IMR-90 (cell line): ENCODE data around the gene CD84. TPM values are rescaled to one million over a fixed set of nuclear protein-coding genes. Genes with fewer than 3 reads are reported as not detected.

Source experiments
- ATAC-seq: fragments of 200-7000 bp; cut with Tn5 transposase; 2 replicates; pipeline ENCODE4 v1.9.1; 2020; ENCODE audit warnings: low read depth, mild to moderate bottlenecking, moderate library complexity
- BruUV-seq: library from RNA; stranded (reverse); fragments of 400-500 nt; replicated peaks from 2 replicates; lab custom pipeline; 2021; lab: Mats Ljungman, UMichigan
- CTCF ChIA-PET: fragments of 300-600 bp; formaldehyde crosslinking; extraction: SDS; loops from one replicate; lab custom pipeline; 2021; ENCODE audit warnings: antibody characterized with exemption; lab: Yijun Ruan, JAX
- POLR2A ChIA-PET: fragments of 300-600 bp; sonication (Branson Sonifier 250); formaldehyde crosslinking; loops from one replicate; lab custom pipeline; 2022; ENCODE audit warnings: antibody characterized with exemption; ENCODE audit not compliant: unreplicated experiment; lab: Charles Lee
- DNase-seq: peaks from one replicate; pipeline ENCODE4 v3.0.0; 2013
- H2AFZ ChIP-seq: replicated peaks from 2 replicates; pipeline ENCODE3; 2013; ENCODE audit warnings: low read length, mild to moderate bottlenecking; ENCODE audit not compliant: poor library complexity
- H2AK5ac ChIP-seq: 2 replicates; pipeline ENCODE4 v1.6.1; 2013; ENCODE audit warnings: low read depth, low read length, inconsistent platforms
- H2AK9ac ChIP-seq: replicated peaks from 2 replicates; pipeline ENCODE3; 2013; ENCODE audit warnings: mild to moderate bottlenecking, low read depth, low read length, moderate library complexity; ENCODE audit not compliant: poor library complexity
- H2BK120ac ChIP-seq: 2 replicates; pipeline ENCODE4 v1.6.1; 2013; ENCODE audit warnings: low read depth, low read length, inconsistent platforms
- H2BK15ac ChIP-seq: 3 replicates; pipeline ENCODE4 v1.6.1; 2013; ENCODE audit warnings: low read depth, low read length, inconsistent platforms
- H2BK20ac ChIP-seq: 2 replicates; pipeline ENCODE4 v1.6.1; 2013; ENCODE audit warnings: low read depth, mild to moderate bottlenecking, inconsistent platforms, low read length, moderate library complexity
- H2BK5ac ChIP-seq: 2 replicates; pipeline ENCODE4 v1.6.1; 2013; ENCODE audit warnings: mild to moderate bottlenecking, low read depth, low read length, inconsistent platforms; ENCODE audit not compliant: poor library complexity, severe bottlenecking
- H3K14ac ChIP-seq: replicated peaks from 2 replicates; pipeline ENCODE4 v1.6.1; 2013; ENCODE audit warnings: low read depth, low read length, inconsistent platforms
- H3K18ac ChIP-seq: 2 replicates; pipeline ENCODE4 v1.6.1; 2013; ENCODE audit warnings: low read depth, low read length, control low read depth
- H3K23ac ChIP-seq: 2 replicates; pipeline ENCODE4 v1.6.1; 2013; ENCODE audit warnings: low read depth, low read length, inconsistent platforms
- H3K27ac ChIP-seq: 2 replicates; pipeline ENCODE4 v1.5.1; 2013; ENCODE audit warnings: mild to moderate bottlenecking, control low read depth, low read length; ENCODE audit not compliant: insufficient read depth
- H3K27me3 ChIP-seq: 2 replicates; pipeline ENCODE4 v1.6.1; 2013; ENCODE audit warnings: low read length; ENCODE audit not compliant: control insufficient read depth, insufficient read depth
- H3K36me3 ChIP-seq: 2 replicates; pipeline ENCODE4 v1.6.1; 2013; ENCODE audit warnings: low read length, mixed read lengths; ENCODE audit not compliant: control insufficient read depth, insufficient read depth
- H3K4ac ChIP-seq: 2 replicates; pipeline ENCODE4 v1.6.1; 2013; ENCODE audit warnings: low read depth, low read length, inconsistent platforms
- H3K4me1 ChIP-seq: 2 replicates; pipeline ENCODE4 v1.6.1; 2013; ENCODE audit warnings: low read length, mixed read lengths; ENCODE audit not compliant: control insufficient read depth, insufficient read depth
- H3K4me2 ChIP-seq: 2 replicates; pipeline ENCODE4 v1.6.1; 2013; ENCODE audit warnings: low read depth, mild to moderate bottlenecking, control low read depth, low read length, moderate library complexity
- H3K4me3 ChIP-seq: 2 replicates; pipeline ENCODE4 v1.5.1; 2013; ENCODE audit warnings: low read depth, mild to moderate bottlenecking, control low read depth, low read length, moderate library complexity; ENCODE audit not compliant: insufficient read depth
- H3K56ac ChIP-seq: 2 replicates; pipeline ENCODE4 v1.6.1; 2013; ENCODE audit warnings: low read length, inconsistent platforms; ENCODE audit not compliant: insufficient read depth; ENCODE audit errors: extremely low read depth
- H3K79me1 ChIP-seq, 2 experiments: 2 replicates each; pipeline ENCODE4 v1.6.1; 2013; ENCODE audit warnings: low read length in 2 of 2, inconsistent platforms in 1 of 2, low read depth in 1 of 2
- H3K9ac ChIP-seq: 2 replicates; pipeline ENCODE4 v1.6.1; 2013; ENCODE audit warnings: low read depth, low read length, control low read depth
- H3K9me1 ChIP-seq: 2 replicates; pipeline ENCODE4 v1.6.1; 2013; ENCODE audit warnings: low read length, inconsistent platforms; ENCODE audit not compliant: insufficient read depth
- H3K9me3 ChIP-seq: 2 replicates; pipeline ENCODE4 v1.6.1; 2013; ENCODE audit warnings: low read length; ENCODE audit not compliant: control insufficient read depth, insufficient read depth
- H4K20me1 ChIP-seq: 2 replicates; pipeline ENCODE4 v1.6.1; 2013; ENCODE audit warnings: low read length, inconsistent platforms; ENCODE audit not compliant: insufficient read depth
- H4K5ac ChIP-seq: 2 replicates; pipeline ENCODE4 v1.6.1; 2013; ENCODE audit warnings: mild to moderate bottlenecking, low read depth, low read length, control low read depth
- H4K8ac ChIP-seq, 2 experiments: 2 replicates each; pipeline ENCODE4 v1.6.1; 2013; ENCODE audit warnings: low read depth in 2 of 2, low read length in 2 of 2, control low read depth in 1 of 2, inconsistent platforms in 1 of 2
- H4K91ac ChIP-seq: 2 replicates; pipeline ENCODE4 v1.6.1; 2013; ENCODE audit warnings: low read depth, low read length, inconsistent platforms; ENCODE audit not compliant: insufficient read depth
- BHLHE40 ChIP-seq: fragments of 150-350 bp; IDR thresholded peaks from 2 replicates; pipeline ENCODE4 v1.6.1; 2016; ENCODE audit warnings: mild to moderate bottlenecking, low read depth, low read length
- RFX5 ChIP-seq: IDR thresholded peaks from 2 replicates; pipeline ENCODE4 v1.8.0; 2012; ENCODE audit warnings: low read depth, mild to moderate bottlenecking, low read length, moderate library complexity
- WGBS, 2 experiments: methylation state at CpG; one replicate each; pipeline versions ENCODE4 v1.1.5 to v1.1.7; 2013; ENCODE audit warnings: missing lambda C conversion rate in 2 of 2; ENCODE audit not compliant: insufficient read length in 1 of 2; ENCODE audit errors: extremely low coverage in 2 of 2; 5-methylcytosine and 5-hydroxymethylcytosine counted together
- dilution Hi-C: fragments of 300-500 bp; cut with HindIII; formaldehyde crosslinking; loops from one replicate; pipeline ENCODE4 v1.14.3; 2018; ENCODE audit warnings: low sequenced_read_pairs; ENCODE audit not compliant: unreplicated experiment
- in situ Hi-C: fragments of 300-500 bp; cut with MboI; formaldehyde crosslinking; loops from 3 replicates; pipeline ENCODE4 v1.14.3; 2019; ENCODE audit warnings: low sequenced_read_pairs, inconsistent platforms, mixed read lengths
- intact Hi-C: fragments of 100-400 bp; cut with micrococcal nuclease; formaldehyde crosslinking; loops from 2 replicates; pipeline ENCODE4 v1.10.0; 2022
- polyA plus RNA-seq, 3 experiments: library from polyadenylated mRNA; depleted of rRNA; stranded (reverse); fragments of >200 nt; gene quantifications; 2 replicates each; pipeline ENCODE4 v1.2.3, GENCODE V29; 2012; ENCODE audit warnings: low replicate concordance in 1 of 3
- total RNA-seq: library from RNA; depleted of rRNA; stranded (reverse); fragments of >200 nt; gene quantifications from 2 replicates; pipeline ENCODE4 v1.2.3, GENCODE V29; 2012

CD84 gene
- total and polyA plus RNA-seq, 2 of the 4 experiments (the other 2 are of a cell fraction), result not detected

DNA sequence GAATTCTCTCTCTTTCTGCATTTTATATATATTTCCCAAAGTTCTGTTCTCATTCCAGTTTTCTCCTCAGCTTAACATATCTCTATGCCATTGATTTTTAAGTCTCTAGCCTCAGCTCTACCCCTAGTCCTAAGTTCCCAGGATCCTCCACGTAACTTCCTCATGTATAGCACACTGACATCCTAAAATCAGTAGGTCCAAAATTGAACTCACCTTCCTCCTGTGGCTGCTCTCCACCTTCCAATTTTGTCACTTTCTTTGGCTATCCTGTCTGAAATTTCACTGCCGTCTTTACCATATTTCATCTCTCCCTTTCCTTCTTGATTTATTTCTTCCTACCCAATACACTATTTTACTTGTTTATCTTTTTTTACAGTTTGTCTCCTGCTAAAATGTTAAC, 57.7 kb downstream of the CD84 start:
- no peak for DNase-seq
- no peak overlapping the region for H2BK5ac ChIP-seq
- no peak for TF ChIP-seq RFX5
- no peak for TF ChIP-seq BHLHE40
- no peaks in the 10 kb centered on the region for H4K20me1 ChIP-seq
- no peak overlapping the region for H3K4me3 ChIP-seq
- H3K4ac ChIP-seq, result no peak overlapping the region
- WGBS, 2 experiments, result 14 to 100% methylated on average over 1 of the region's 2 CpGs
- H2BK15ac ChIP-seq, result no peak overlapping the region
- dilution Hi-C loops, result no loop called here
- in situ Hi-C loops, result no loop called here
- H4K5ac ChIP-seq, result no peak overlapping the region
- H3K18ac ChIP-seq, result no peak overlapping the region
- H3K9ac ChIP-seq, result no peak overlapping the region
- H4K91ac ChIP-seq, result no peak overlapping the region
- H3K36me3 ChIP-seq, result no peaks in the 10 kb centered on the region
- H3K56ac ChIP-seq, result no peak overlapping the region
- H3K4me1 ChIP-seq, result no peaks in the 10 kb centered on the region
- H3K14ac ChIP-seq, result no peak overlapping the region
- H3K27ac ChIP-seq, result no peak overlapping the region
- no peak overlapping the region for H2AK9ac ChIP-seq
- H3K27me3 ChIP-seq, result no peaks in the 10 kb centered on the region
- ChIA-PET POLR2A (no interaction called here), CTCF (no interaction called here)
- no peak overlapping the region for H2AFZ ChIP-seq
- no peak overlapping the region for H4K8ac ChIP-seq
- ATAC-seq, result no peak
- no peak overlapping the region for H2BK20ac ChIP-seq
- H2BK120ac ChIP-seq, result no peak overlapping the region
- no peaks in the 10 kb centered on the region for H3K9me3 ChIP-seq
- BruUV-seq, result no TSS peak
- H2AK5ac ChIP-seq, result no peak overlapping the region
- no peaks in the 10 kb centered on the region for H3K79me1 ChIP-seq
- H3K4me2 ChIP-seq, result no peak overlapping the region
- H3K9me1 ChIP-seq, result no peaks in the 10 kb centered on the region
- intact Hi-C loops, result no loop called here
- H3K23ac ChIP-seq, result no peak overlapping the region
